Nephron (organoid): ENCODE results near the gene SERINC5.

Experiments
- H3K27ac Mint-ChIP-seq, 3 experiments: 2 replicates each; pipeline ENCODE4 v1.8.0; 2020; ENCODE audit warnings: mixed read lengths in 3 of 3, mild to moderate bottlenecking in 2 of 3, moderate library complexity in 1 of 3
- H3K27me3 Mint-ChIP-seq: 2 replicates; pipeline ENCODE4 v1.8.0; 2021; ENCODE audit warnings: low read depth, mild to moderate bottlenecking, moderate library complexity, mixed read lengths
- H3K36me3 Mint-ChIP-seq: 2 replicates; pipeline ENCODE4 v1.8.0; 2020; ENCODE audit warnings: low read depth, mixed read lengths
- H3K4me1 Mint-ChIP-seq: 2 replicates; pipeline ENCODE4 v1.8.0; 2020; ENCODE audit warnings: mixed read lengths
- H3K4me3 Mint-ChIP-seq, 3 experiments: 2 replicates each; pipeline ENCODE4 v1.8.0; 2020; ENCODE audit warnings: mild to moderate bottlenecking in 3 of 3, mixed read lengths in 3 of 3, moderate library complexity in 2 of 3
- H3K9me3 Mint-ChIP-seq: 2 replicates; pipeline ENCODE4 v1.8.0; 2020; ENCODE audit warnings: mixed read lengths
- TF ChIP-seq, protein P1 (sequence below), 3 experiments: fragments of 200-600 bp; sonication (generic); IDR thresholded peaks; one replicate each; pipeline ENCODE4 v1.5.0; 2021; ENCODE audit warnings: antibody characterized with exemption in 3 of 3; ENCODE audit not compliant: unreplicated experiment in 3 of 3

SERINC5 gene

DNA sequence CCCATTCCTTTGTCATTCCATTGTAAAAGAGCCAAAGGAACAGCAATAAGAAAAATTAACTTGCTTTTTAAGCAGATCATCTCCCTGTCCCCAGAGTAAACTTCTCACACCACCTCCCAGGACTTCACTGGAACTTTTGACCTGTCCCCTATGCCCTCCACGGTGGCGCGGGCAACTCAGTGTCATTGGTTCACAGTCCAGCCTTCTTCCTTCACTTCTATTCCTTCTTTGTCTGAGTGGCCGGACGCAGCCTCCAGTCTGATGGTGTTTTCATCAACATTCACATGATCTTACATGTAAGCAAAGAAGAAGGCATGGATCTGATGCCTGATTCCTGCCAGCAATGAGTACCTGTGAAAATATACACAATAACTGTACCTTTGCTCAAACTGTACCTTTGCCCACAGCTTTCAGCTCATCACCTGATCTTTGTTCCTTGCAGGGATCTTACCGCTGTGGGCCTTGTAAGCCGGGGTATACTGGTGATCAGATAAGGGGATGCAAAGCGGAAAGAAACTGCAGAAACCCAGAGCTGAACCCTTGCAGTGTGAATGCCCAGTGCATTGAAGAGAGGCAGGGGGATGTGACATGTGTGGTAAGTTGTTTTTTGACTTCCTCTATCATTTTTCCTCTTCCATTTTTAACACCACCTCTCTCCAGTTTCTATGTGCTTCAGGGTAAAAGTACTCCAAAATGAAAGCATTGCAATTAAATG lies 188.2 kb downstream of the SERINC5 start:
- H3K4me1 Mint-ChIP-seq, result peaks cover 16% of the 10 kb centered on the region
- H3K4me3 Mint-ChIP-seq, result no peak overlapping the region
- TF ChIP-seq, protein P1, sequence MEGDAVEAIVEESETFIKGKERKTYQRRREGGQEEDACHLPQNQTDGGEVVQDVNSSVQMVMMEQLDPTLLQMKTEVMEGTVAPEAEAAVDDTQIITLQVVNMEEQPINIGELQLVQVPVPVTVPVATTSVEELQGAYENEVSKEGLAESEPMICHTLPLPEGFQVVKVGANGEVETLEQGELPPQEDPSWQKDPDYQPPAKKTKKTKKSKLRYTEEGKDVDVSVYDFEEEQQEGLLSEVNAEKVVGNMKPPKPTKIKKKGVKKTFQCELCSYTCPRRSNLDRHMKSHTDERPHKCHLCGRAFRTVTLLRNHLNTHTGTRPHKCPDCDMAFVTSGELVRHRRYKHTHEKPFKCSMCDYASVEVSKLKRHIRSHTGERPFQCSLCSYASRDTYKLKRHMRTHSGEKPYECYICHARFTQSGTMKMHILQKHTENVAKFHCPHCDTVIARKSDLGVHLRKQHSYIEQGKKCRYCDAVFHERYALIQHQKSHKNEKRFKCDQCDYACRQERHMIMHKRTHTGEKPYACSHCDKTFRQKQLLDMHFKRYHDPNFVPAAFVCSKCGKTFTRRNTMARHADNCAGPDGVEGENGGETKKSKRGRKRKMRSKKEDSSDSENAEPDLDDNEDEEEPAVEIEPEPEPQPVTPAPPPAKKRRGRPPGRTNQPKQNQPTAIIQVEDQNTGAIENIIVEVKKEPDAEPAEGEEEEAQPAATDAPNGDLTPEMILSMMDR (IDR thresholded peaks at IDR 0.05; ENCODE audit: unreplicated experiment in 3 of 3), result no peak
- peaks cover 8% of the 10 kb centered on the region for H3K27me3 Mint-ChIP-seq
- no peaks in the 10 kb centered on the region for H3K9me3 Mint-ChIP-seq
- peaks cover under 1% of the 10 kb centered on the region for H3K36me3 Mint-ChIP-seq
- no peak overlapping the region for H3K27ac Mint-ChIP-seq

DNA sequence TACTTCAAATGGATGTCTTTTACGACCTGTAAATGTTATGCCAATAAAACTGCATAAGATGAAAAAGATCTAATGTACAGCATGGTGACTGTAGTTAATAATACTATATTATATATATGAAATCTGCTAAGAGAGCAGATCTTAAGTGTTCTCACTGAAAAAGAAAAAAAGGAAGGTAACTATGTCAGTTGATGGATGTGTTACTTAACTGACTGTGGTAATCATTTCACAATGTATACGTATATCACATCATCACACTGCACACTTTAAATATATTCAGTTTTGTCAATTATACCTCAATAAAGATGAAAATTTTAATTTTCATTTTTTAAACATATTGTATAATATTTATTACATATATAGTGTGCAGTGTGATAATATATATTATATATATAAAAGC lies 188.8 kb downstream of the SERINC5 start:
- peaks cover 8% of the 10 kb centered on the region for H3K27me3 Mint-ChIP-seq
- no peak overlapping the region for H3K4me3 Mint-ChIP-seq
- no peak overlapping the region for H3K27ac Mint-ChIP-seq
- no peaks in the 10 kb centered on the region for H3K9me3 Mint-ChIP-seq
- peaks cover 16% of the 10 kb centered on the region for H3K4me1 Mint-ChIP-seq
- TF ChIP-seq, protein P1 (IDR thresholded peaks at IDR 0.05; ENCODE audit: unreplicated experiment in 3 of 3), result no peak
- no peaks in the 10 kb centered on the region for H3K36me3 Mint-ChIP-seq

- H3K4me3 Mint-ChIP-seq, result no peak overlapping the region
- no peaks in the 10 kb centered on the region for H3K36me3 Mint-ChIP-seq
- peaks cover 8% of the 10 kb centered on the region for H3K27me3 Mint-ChIP-seq
- TF ChIP-seq, protein P1 (IDR thresholded peaks at IDR 0.05; ENCODE audit: unreplicated experiment in 3 of 3), result no peak
- no peak overlapping the region for H3K27ac Mint-ChIP-seq
- peaks cover under 1% of the 10 kb centered on the region for H3K4me1 Mint-ChIP-seq
- H3K9me3 Mint-ChIP-seq, result no peaks in the 10 kb centered on the region
These were observed 191.7 kb downstream of the SERINC5 start for GRCh38 chr5:80064124-80064523.
